GM23338 (cell line): ENCODE results near the gene KDM6A. TPM values are rescaled to one million over a fixed set of nuclear protein-coding genes. Genes with fewer than 3 reads are reported as not detected.

Source experiments
- ATAC-seq: fragments of 200-7000 bp; cut with Tn5 transposase; 3 replicates; pipeline ENCODE4 v1.9.1; 2020
- DNase-seq: peaks from one replicate; pipeline ENCODE4 v3.0.0-alpha.2; 2015; ENCODE audit warnings: low spot score
- H2AFZ ChIP-seq: fragments of 200-600 bp; sonication (generic); 2 replicates; pipeline ENCODE4 v1.8.0; 2016; ENCODE audit warnings: antibody characterized with exemption, mild to moderate bottlenecking, moderate library complexity
- H3F3A ChIP-seq: fragments of 200-600 bp; sonication (generic); replicated peaks from 2 replicates; pipeline ENCODE4 v1.8.0; 2017; ENCODE audit warnings: antibody characterized with exemption, mixed run types, low read depth
- H3K27ac ChIP-seq: fragments of 200-600 bp; sonication (generic); 2 replicates; pipeline ENCODE4 v1.6.1; 2016; ENCODE audit warnings: low read depth
- H3K27me3 ChIP-seq: fragments of 200-600 bp; sonication (generic); 2 replicates; pipeline ENCODE4 v1.8.0; 2016; ENCODE audit warnings: mild to moderate bottlenecking, mixed run types, moderate library complexity; ENCODE audit not compliant: insufficient read depth
- H3K36me3 ChIP-seq: fragments of 200-600 bp; sonication (generic); 2 replicates; pipeline ENCODE4 v1.8.0; 2016; ENCODE audit warnings: mild to moderate bottlenecking; ENCODE audit not compliant: insufficient read depth
- H3K4me1 ChIP-seq: fragments of 200-600 bp; sonication (generic); 2 replicates; pipeline ENCODE4 v1.8.0; 2016; ENCODE audit warnings: mild to moderate bottlenecking, moderate library complexity; ENCODE audit not compliant: insufficient read depth
- H3K4me2 ChIP-seq: fragments of 200-600 bp; sonication (generic); 2 replicates; pipeline ENCODE4 v1.7.1; 2017; ENCODE audit warnings: mixed run types
- H3K4me3 ChIP-seq: fragments of 200-600 bp; sonication (generic); 2 replicates; pipeline ENCODE4 v1.6.1; 2016; ENCODE audit warnings: mixed run types
- H3K79me2 ChIP-seq: fragments of 200-600 bp; sonication (generic); replicated peaks from 2 replicates; pipeline ENCODE4 v1.8.0; 2017; ENCODE audit warnings: mild to moderate bottlenecking; ENCODE audit not compliant: insufficient read depth
- H3K9me2 ChIP-seq: fragments of 200-600 bp; sonication (generic); 2 replicates; pipeline ENCODE4 v1.8.0; 2017; ENCODE audit not compliant: insufficient read depth
- H4K20me1 ChIP-seq: fragments of 200-600 bp; sonication (generic); replicated peaks from 2 replicates; pipeline ENCODE4 v1.8.0; 2017; ENCODE audit warnings: mild to moderate bottlenecking; ENCODE audit not compliant: insufficient read depth
- H3K27ac Mint-ChIP-seq: 2 replicates; pipeline ENCODE4 v1.8.0; 2020; ENCODE audit warnings: inconsistent platforms, mild to moderate bottlenecking, moderate library complexity, mixed read lengths
- H3K27me3 Mint-ChIP-seq: 3 replicates; pipeline ENCODE4 v1.8.0; 2022; ENCODE audit warnings: low read depth, mild to moderate bottlenecking, moderate library complexity, mixed read lengths, inconsistent platforms; ENCODE audit not compliant: insufficient read depth, poor library complexity
- H3K36me3 Mint-ChIP-seq: 3 replicates; pipeline ENCODE4 v1.8.0; 2021; ENCODE audit warnings: low read depth, mild to moderate bottlenecking, inconsistent platforms, moderate library complexity, mixed read lengths
- H3K4me1 Mint-ChIP-seq: 3 replicates; pipeline ENCODE4 v1.8.0; 2020; ENCODE audit warnings: mild to moderate bottlenecking, inconsistent platforms, mixed read lengths
- H3K4me3 Mint-ChIP-seq: 3 replicates; pipeline ENCODE4 v1.8.0; 2021; ENCODE audit warnings: moderate library complexity, mild to moderate bottlenecking, inconsistent platforms, mixed read lengths
- H3K9me3 Mint-ChIP-seq: 3 replicates; pipeline ENCODE4 v1.8.0; 2020; ENCODE audit warnings: moderate library complexity, mild to moderate bottlenecking, inconsistent platforms, mixed read lengths
- CREB1 ChIP-seq: fragments of 250-450 bp; sonication (Bioruptor Pico); IDR thresholded peaks from 2 replicates; pipeline ENCODE4 v1.5.0; 2020; ENCODE audit warnings: low read depth, mild to moderate bottlenecking, moderate library complexity
- CTCF ChIP-seq, 2 experiments: fragments of 200-600 bp in 1 of 2; sonication (generic) in 1 of 2; conservative IDR thresholded peaks; 2 replicates each; pipeline versions ENCODE4 v1.5.1 to v1.6.1; 2016 to 2017; ENCODE audit warnings: antibody characterized with exemption in 2 of 2, low read depth in 2 of 2, mild to moderate bottlenecking in 2 of 2, moderate library complexity in 1 of 2
- ETS1 ChIP-seq: IDR thresholded peaks from 2 replicates; pipeline ENCODE4 v1.6.1; 2016; ENCODE audit warnings: antibody characterized with exemption
- EZH2 ChIP-seq: fragments of 200-600 bp; sonication (generic); IDR thresholded peaks from one replicate; pipeline ENCODE4 v1.8.0; 2017; ENCODE audit warnings: antibody characterized with exemption, mild to moderate bottlenecking, low read depth; ENCODE audit not compliant: unreplicated experiment
- EZH2phosphoT487 ChIP-seq: fragments of 200-600 bp; sonication (generic); IDR thresholded peaks from one replicate; pipeline ENCODE4 v1.8.1; 2018; ENCODE audit warnings: antibody characterized with exemption; ENCODE audit not compliant: unreplicated experiment
- JUNB ChIP-seq: IDR thresholded peaks from one replicate; pipeline ENCODE4 v1.6.1; 2016; ENCODE audit warnings: antibody characterized with exemption; ENCODE audit not compliant: unreplicated experiment
- NANOG ChIP-seq: IDR thresholded peaks from 2 replicates; pipeline ENCODE4 v1.6.1; 2016; ENCODE audit warnings: antibody characterized with exemption, borderline replicate concordance
- POLR2AphosphoS5 ChIP-seq: IDR thresholded peaks from 2 replicates; pipeline ENCODE4 v1.6.1; 2016; ENCODE audit warnings: antibody characterized with exemption, low read depth
- REST ChIP-seq: IDR thresholded peaks from one replicate; pipeline ENCODE4 v1.6.1; 2018; ENCODE audit warnings: antibody characterized with exemption; ENCODE audit not compliant: unreplicated experiment
- STAT1 ChIP-seq: IDR thresholded peaks from one replicate; pipeline ENCODE4 v1.6.1; 2016; ENCODE audit warnings: antibody characterized with exemption; ENCODE audit not compliant: unreplicated experiment
- ZNF114 ChIP-seq: fragments of 250-450 bp; sonication (Bioruptor Pico); IDR thresholded peaks from 2 replicates; pipeline ENCODE4 v1.5.0; 2020; ENCODE audit warnings: mild to moderate bottlenecking, moderate library complexity
- ZNF331 ChIP-seq: fragments of 250-450 bp; sonication (Bioruptor Pico); IDR thresholded peaks from 2 replicates; pipeline ENCODE4 v1.5.0; 2020; ENCODE audit warnings: low read depth, mild to moderate bottlenecking, moderate library complexity
- ZNF462 ChIP-seq: fragments of 250-450 bp; sonication (Bioruptor Pico); IDR thresholded peaks from 2 replicates; pipeline ENCODE4 v1.5.0; 2020; ENCODE audit warnings: mild to moderate bottlenecking, moderate library complexity
- polyA plus RNA-seq: library from polyadenylated mRNA; unstranded; fragments of >200 nt; fragmentation: Nextera tagmentation; extraction: Ambion mirVana; gene quantifications from 2 replicates; pipeline ENCODE4 v1.2.1, GENCODE V29; 2016
- total RNA-seq: library from RNA; depleted of rRNA; stranded (reverse); fragments of >200 nt; shearing (Covaris generic); gene quantifications from 2 replicates; pipeline ENCODE4 v1.2.3, GENCODE V29; 2014

KDM6A gene
- total and polyA plus RNA-seq, 2 experiments from 2014 or later = 22.8 to 102 TPM

GRCh38 chrX:44896876-44897186 is 23.8 kb downstream of the KDM6A start (continued):
- no peak for TF ChIP-seq EZH2

- peaks cover 14% of the 10 kb centered on the region; the same call in 2 of the 3 replicates for H3K36me3 Mint-ChIP-seq
- peaks cover 15% of the 10 kb centered on the region for H3K4me1 Mint-ChIP-seq
- Histone ChIP-seq H3K4me1 (peaks cover 10% of the 10 kb centered on the region), H3K27me3 (no peaks in the 10 kb centered on the region), H3F3A (no peaks in the 10 kb centered on the region), H2AFZ (no peak overlapping the region), H3K79me2 (peaks cover 100% of the 10 kb centered on the region), H3K4me3 (no peak overlapping the region), H3K36me3 (no peaks in the 10 kb centered on the region), H3K9me2 (no peaks in the 10 kb centered on the region), H3K4me2 (no peak overlapping the region), H3K27ac (no peak overlapping the region), H4K20me1 (peaks cover 13% of the 10 kb centered on the region; the same call in 1 of the 2 replicates)
- ATAC-seq (no peak), DNase-seq (no peak)
- H3K27ac Mint-ChIP-seq = no peak overlapping the region
- H3K9me3 Mint-ChIP-seq = no peaks in the 10 kb centered on the region; the same call in 2 of the 3 replicates
- H3K27me3 Mint-ChIP-seq = no peaks in the 10 kb centered on the region
- H3K4me3 Mint-ChIP-seq = no peak overlapping the region
- TF ChIP-seq EZH2 (no peak), POLR2AphosphoS5 (no peak), CREB1 (CRISPR knock-in tag) (no peak), CTCF (conservative IDR thresholded peaks at IDR 0.05; ENCODE audit: low read depth in 2 of 2) (no peak), JUNB (no peak), EZH2phosphoT487 (no peak), ZNF462 (no peak), ZNF114 (CRISPR knock-in tag) (no peak), NANOG (no peak), REST (no peak), ZNF331 (CRISPR knock-in tag) (no peak), ETS1 (no peak), STAT1 (no peak)
Observed at GRCh38 chrX:44897539-44897938, 24.6 kb downstream of the KDM6A start.
